Heart right ventricle (tissue), 16 donors: Measurements from ENCODE around the gene MEIOB. TPM values are rescaled to one million over a fixed set of nuclear protein-coding genes. Genes with fewer than 3 reads are reported as not detected.

Experiments
- ATAC-seq, 8 donors: fragments of 200-7000 bp; cut with Tn5 transposase; one replicate each; pipeline ENCODE4 v1.9.1; 2020; ENCODE audit warnings: mild to moderate bottlenecking in 8 of 8, moderate library complexity in 8 of 8, moderate number of reproducible peaks in 1 of 8
- DNase-seq, 2 donors: peaks; one replicate each; pipeline ENCODE4 v3.0.0-alpha.2; 2020
- H3K27ac ChIP-seq, 10 donors: fragments of 200-600 bp; sonication (generic) in 2 of 10; one replicate each; pipeline versions ENCODE4 v1.5.0 to v1.8.0; 2020 to 2022; ENCODE audit warnings: mild to moderate bottlenecking in 3 of 10
- H3K27me3 ChIP-seq, 7 donors: fragments of 200-600 bp; one replicate each; pipeline ENCODE4 v1.8.0; 2021 to 2022; ENCODE audit warnings: mild to moderate bottlenecking in 2 of 7
- H3K36me3 ChIP-seq, 9 donors: fragments of 200-600 bp; sonication (generic) in 1 of 9; one replicate each; pipeline versions ENCODE4 v1.5.0 to v1.8.0; 2020 to 2022; ENCODE audit warnings: mild to moderate bottlenecking in 2 of 9
- H3K4me1 ChIP-seq, 9 donors: fragments of 200-600 bp; sonication (generic) in 1 of 9; one replicate each; pipeline versions ENCODE4 v1.5.0 to v1.8.0; 2020 to 2022; ENCODE audit warnings: mild to moderate bottlenecking in 4 of 9
- H3K4me3 ChIP-seq, 10 donors: fragments of 200-600 bp; sonication (generic) in 2 of 10; one replicate each; pipeline versions ENCODE4 v1.5.0 to v1.8.0; 2020 to 2022; ENCODE audit warnings: mild to moderate bottlenecking in 7 of 10, moderate library complexity in 2 of 10
- H3K9me3 ChIP-seq, 11 donors: fragments of 200-600 bp in 10 of 11; sonication (generic) in 2 of 11; one replicate each; pipeline versions ENCODE4 v1.5.0 to v1.8.0; 2013 to 2022; ENCODE audit warnings: mild to moderate bottlenecking in 2 of 11, control low read depth in 1 of 11, moderate library complexity in 1 of 11
- WGBS, 2 donors: extraction: QIAGEN DNeasy Blood & Tissue Kit; methylation state at CpG; one replicate each; pipeline ENCODE4 v1.1.7; 2013; ENCODE audit warnings: inconsistent platforms in 1 of 2; 5-methylcytosine and 5-hydroxymethylcytosine counted together
- intact Hi-C, 10 donors: fragments of 100-400 bp; cut with DNase I; formaldehyde crosslinking; loops; one replicate each; pipeline versions ENCODE4 v1.11.1 to v1.14.2; 2022
- polyA plus RNA-seq, 2 donors: library from polyadenylated mRNA; stranded (reverse); fragments of 200-250 nt; gene quantifications; one replicate each; pipeline ENCODE4 v1.2.3, GENCODE V29; 2013
- total RNA-seq, 10 donors: library from RNA; stranded (reverse); fragmentation: NEBNext Ultra II Directional in 3 of 10; extraction: Animal tissue kit (Norgen Biotek cat#: 25700) in 3 of 10; gene quantifications; one replicate each; pipeline versions ENCODE4 v1.2.1 to v1.2.4, GENCODE V29; 2021 to 2023
- TF ChIP-seq, protein P1 (sequence below), 9 donors: fragments of 200-600 bp; sonication (generic) in 2 of 9; IDR thresholded peaks; one replicate each; pipeline versions ENCODE4 v1.5.0 to v1.8.0; 2021 to 2022; ENCODE audit warnings: antibody characterized with exemption in 9 of 9, mild to moderate bottlenecking in 5 of 9, moderate library complexity in 1 of 9
- donor health status: Arrhythmogenic right ventricular cardiomyopathy.
- donor health status: ischemic (EF 13 %, LVEDD 7.1; RV severe dilation, severe dysfunction).
- donor health status: healthy with polysubstance abuse.
- donor health status: DM: no; HTN: yes; CAD: no.
- donor health status: DM: no; HTN: no; CAD: no.
- donor health status: ischemic (EF 25% LVEDD 6.9; RV normal size, moderate dysfunction).
- donor health status: ischemic (EF 25% LVEDD 5.7; RV mildly dilated, moderate dysfunction).
- donor health status: healthy.
- donor health status: DM: yes; HTN: yes; CAD: no.
- donor health status: Ischemic cardiomyopathy.
- donor health status: ischemic (EF 35%, LVEDD 5.7; RV mildly dilated, moderate dysfunction).
- donor health status: nonischemic (EF 11% LVEDD 7.7; RV severe dilation, severe dysfunction).
- donor health status: DM: yes; HTN: yes; CAD: no.
- donor health status: PGD.
- donor health status: ischemic (EF 29% LVEDD 5.4; RV normal size, mild dysfunction).
- donor health status: nonischemic (EF 23%, LVEDD 6.1; RV moderate dilation, normal function).

The MEIOB gene
- total and polyA plus RNA-seq, 12 donors, result not detected

DNA sequence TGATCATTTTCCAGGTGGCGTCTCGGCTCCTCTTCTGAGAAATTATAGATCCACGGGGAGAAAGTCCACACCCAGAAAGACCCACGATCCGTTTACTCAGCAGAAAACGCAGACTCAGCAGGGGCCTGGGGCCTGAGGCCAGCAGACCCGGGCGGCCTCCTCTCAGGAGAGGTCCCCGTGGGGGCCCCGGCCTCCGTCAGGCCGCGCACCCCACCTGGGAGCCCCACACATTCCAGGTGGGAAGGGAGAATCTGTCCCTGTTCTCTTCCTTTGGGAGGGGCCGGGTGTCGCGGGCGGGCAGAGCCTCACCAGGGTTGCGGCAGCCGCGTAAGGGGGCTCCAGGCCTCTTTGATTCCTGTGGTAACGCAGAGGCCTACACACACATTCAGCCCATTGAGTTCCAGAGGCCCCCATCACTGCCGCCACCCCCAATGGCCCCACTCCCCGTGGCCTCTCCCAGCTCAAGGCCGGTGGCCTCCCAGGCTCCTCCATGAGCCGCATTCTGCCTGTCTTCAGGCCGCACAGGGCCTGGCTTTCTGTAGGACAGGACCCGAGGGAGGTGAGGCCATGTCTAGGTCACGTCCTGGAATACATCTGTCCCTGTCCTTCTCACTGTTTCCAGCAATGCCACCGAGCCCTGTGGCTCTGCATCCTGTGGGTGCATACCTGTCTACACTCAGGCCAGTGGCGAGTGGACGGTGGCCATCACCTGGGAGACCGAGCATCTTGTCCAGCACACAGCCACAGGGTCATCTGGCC lies 76.9 kb downstream of the MEIOB start:
- H3K36me3 ChIP-seq, result peaks cover 0 to 24% (median 0%) of the 10 kb centered on the region in 9 donors
- no peaks in the 10 kb centered on the region for H3K4me1 ChIP-seq
- peaks cover 0 to 17% (median 0%) of the 10 kb centered on the region in 11 donors for H3K9me3 ChIP-seq
- H3K4me3 ChIP-seq, result no peak overlapping the region
- intact Hi-C loops, result loop anchor here in 1 of 10 donors (10.0 kb wide), 1 partner anchor 60 kb away; no protein-coding TSS in a partner anchor
- peak in 1 of 2 donors; percentile 2 for DNase-seq
- TF ChIP-seq, protein P1, sequence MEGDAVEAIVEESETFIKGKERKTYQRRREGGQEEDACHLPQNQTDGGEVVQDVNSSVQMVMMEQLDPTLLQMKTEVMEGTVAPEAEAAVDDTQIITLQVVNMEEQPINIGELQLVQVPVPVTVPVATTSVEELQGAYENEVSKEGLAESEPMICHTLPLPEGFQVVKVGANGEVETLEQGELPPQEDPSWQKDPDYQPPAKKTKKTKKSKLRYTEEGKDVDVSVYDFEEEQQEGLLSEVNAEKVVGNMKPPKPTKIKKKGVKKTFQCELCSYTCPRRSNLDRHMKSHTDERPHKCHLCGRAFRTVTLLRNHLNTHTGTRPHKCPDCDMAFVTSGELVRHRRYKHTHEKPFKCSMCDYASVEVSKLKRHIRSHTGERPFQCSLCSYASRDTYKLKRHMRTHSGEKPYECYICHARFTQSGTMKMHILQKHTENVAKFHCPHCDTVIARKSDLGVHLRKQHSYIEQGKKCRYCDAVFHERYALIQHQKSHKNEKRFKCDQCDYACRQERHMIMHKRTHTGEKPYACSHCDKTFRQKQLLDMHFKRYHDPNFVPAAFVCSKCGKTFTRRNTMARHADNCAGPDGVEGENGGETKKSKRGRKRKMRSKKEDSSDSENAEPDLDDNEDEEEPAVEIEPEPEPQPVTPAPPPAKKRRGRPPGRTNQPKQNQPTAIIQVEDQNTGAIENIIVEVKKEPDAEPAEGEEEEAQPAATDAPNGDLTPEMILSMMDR (IDR thresholded peaks at IDR 0.05), result no peak
- no peaks in the 10 kb centered on the region for H3K27me3 ChIP-seq
- H3K27ac ChIP-seq, result no peak overlapping the region
- no peak for ATAC-seq
- WGBS, 2 donors, result 82 to 85% methylated on average over 31 to 32 of the region's 32 CpGs

DNA sequence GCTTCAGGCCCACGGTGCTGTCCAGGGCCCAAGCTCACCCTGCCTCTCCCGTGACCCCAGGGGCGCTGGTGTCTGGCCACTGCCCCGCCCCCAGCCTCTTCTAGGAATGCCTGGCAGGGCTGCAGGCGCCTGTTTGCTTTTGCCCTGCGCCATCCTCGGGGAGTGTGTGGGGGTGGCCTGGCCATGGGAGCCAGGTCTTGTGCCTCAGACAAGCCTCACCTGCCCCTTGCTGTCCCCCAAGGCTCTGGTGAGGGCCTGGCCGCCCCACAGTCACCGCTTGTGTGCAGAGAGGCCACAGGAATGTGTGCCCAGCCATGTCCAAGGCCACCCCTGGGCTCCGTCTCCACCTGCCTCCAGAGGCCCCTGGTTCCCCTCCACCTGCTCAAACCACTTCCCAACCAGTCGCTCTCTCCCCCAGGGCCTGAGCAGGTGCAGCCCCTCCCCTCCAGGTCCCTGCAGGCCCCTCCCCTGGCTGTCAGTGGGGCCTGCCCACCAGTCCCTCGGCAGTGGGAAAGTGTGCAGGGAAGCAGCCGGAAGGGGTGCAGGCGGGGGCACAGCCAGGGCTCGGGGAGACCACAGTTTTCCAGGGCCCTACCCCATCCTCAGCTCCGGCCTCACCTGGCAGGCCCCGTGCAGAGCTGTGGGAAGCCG lies 77.6 kb downstream of the MEIOB start:
- Histone ChIP-seq H3K9me3 (peaks cover 0 to 16% (median 0%) of the 10 kb centered on the region in 11 donors), H3K27me3 (no peaks in the 10 kb centered on the region), H3K36me3 (peaks cover 0 to 31% (median 0%) of the 10 kb centered on the region in 9 donors), H3K4me3 (no peak overlapping the region), H3K27ac (no peak overlapping the region), H3K4me1 (no peaks in the 10 kb centered on the region)
- TF ChIP-seq, protein P1 (IDR thresholded peaks at IDR 0.05), result no peak
- intact Hi-C loops, result loop anchor here in 1 of 10 donors (10.0 kb wide), 1 partner anchor 60 kb away; no protein-coding TSS in a partner anchor
- peak in 1 of 2 donors; percentile 3 for DNase-seq
- WGBS, 2 donors, result 63 to 64% methylated on average over 18 of the region's 18 CpGs
- ATAC-seq, result peak in 2 of 8 donors; percentile 7 to 10

GRCh38 chr16:1793578-1794220 lies 78.3 kb downstream of the MEIOB start, which contains the start of gene IGFALS:
TSS of gene IGFALS (minus strand) at chr16:1793705. CDS start at chr16:1793652, 53 bp downstream.
- Histone ChIP-seq H3K36me3 (peaks cover 0 to 37% (median 1%) of the 10 kb centered on the region in 9 donors), H3K27ac (no peak within 1 kb of the TSS), H3K27me3 (no peaks in the 10 kb centered on the region), H3K4me1 (no peaks in the 10 kb centered on the region), H3K4me3 (no peak within 1 kb of the TSS), H3K9me3 (peaks cover 0 to 16% (median 0%) of the 10 kb centered on the region in 11 donors)
- 63 to 66% methylated on average over 28 of the region's 28 CpGs for WGBS, 2 donors
- DNase-seq (no peak), ATAC-seq (peak in 2 of 8 donors; percentile 16 to 19)
- intact Hi-C loops, result loop anchor here in 1 of 10 donors (10.0 kb wide), 1 partner anchor 59 kb away; no protein-coding TSS in a partner anchor
- TF ChIP-seq, protein P1 (IDR thresholded peaks at IDR 0.05), result no peak
